CD4-positive, alpha-beta T cell treated with Interleukin-15 for 4 hours (primary cell): ENCODE results near the gene RPL28.

Experiments used
- DNase-seq: peaks from one replicate; pipeline ENCODE4 v3.0.0-alpha.2; 2020; ENCODE audit warnings: low spot score

RPL28 gene

GRCh38 chr19:55353803-55354697, 31.7 kb upstream of the RPL28 start:
- peak; percentile 55 for DNase-seq

GRCh38 chr19:55354698-55355212, 31.0 kb upstream of the RPL28 start, which contains the start of gene COX6B2:
Gene COX6B2, minus strand, starts transcription at chr19:55354719. Its CDS starts 198 bp downstream, at chr19:55354521.
- no peak for DNase-seq

GRCh38 chr19:55355213-55355821, 30.4 kb upstream of the RPL28 start:
- DNase-seq: no peak

GRCh38 chr19:55358493-55358892, 27.2 kb upstream of the RPL28 start:
- DNase-seq: no peak

- DNase-seq: no peak
Observed at GRCh38 chr19:55358943-55359908, 26.5 kb upstream of the RPL28 start.

- DNase-seq: no peak
Observed at GRCh38 chr19:55360902-55361301, 24.8 kb upstream of the RPL28 start.

- no peak for DNase-seq
Observed at GRCh38 chr19:55362174-55362989, 23.4 kb upstream of the RPL28 start.

GRCh38 chr19:55362990-55363716, 22.6 kb upstream of the RPL28 start, which contains the start of gene GARIN5B:
Gene GARIN5B, minus strand, starts transcription at chr19:55363260. Its CDS starts 194 bp downstream, at chr19:55363066.
- no peak for DNase-seq

GRCh38 chr19:55365245-55365644, 20.5 kb upstream of the RPL28 start:
- no peak for DNase-seq

- DNase-seq: no peak
Observed at GRCh38 chr19:55365964-55366363, 19.8 kb upstream of the RPL28 start.

- DNase-seq: no peak
Observed at GRCh38 chr19:55366790-55367189, 18.9 kb upstream of the RPL28 start.

- DNase-seq: no peak
Observed at GRCh38 chr19:55368106-55368505, 17.6 kb upstream of the RPL28 start.

GRCh38 chr19:55368701-55369563, 16.8 kb upstream of the RPL28 start:
- no peak for DNase-seq

GRCh38 chr19:55369653-55370304, 16.0 kb upstream of the RPL28 start:
- DNase-seq: no peak

GRCh38 chr19:55370305-55370988, 15.3 kb upstream of the RPL28 start, which contains the start of gene IL11:
Gene IL11, minus strand, starts transcription at chr19:55370463. Its CDS starts 153 bp downstream, at chr19:55370310.
- DNase-seq: no peak

- no peak for DNase-seq
Observed at GRCh38 chr19:55372316-55373081, 13.2 kb upstream of the RPL28 start.

- DNase-seq: no peak
Observed at GRCh38 chr19:55373306-55373992, 12.3 kb upstream of the RPL28 start.
